GM18507 (cell line): Measurements from ENCODE around the gene EPHB2.

ENCODE experiments used
- DNase-seq: peaks from one replicate; pipeline ENCODE4 v3.0.0; 2011; ENCODE audit warnings: low read depth; ENCODE audit not compliant: insufficient read length; ENCODE audit errors: extremely low spot score
- FAIRE-seq: peaks from 2 replicates; lab custom pipeline; 2011; peaks lifted over from hg19 to GRCh38; lab: Jason Lieb, UNC

EPHB2 gene

GRCh38 chr1:22864886-22865285, 154.2 kb downstream of the EPHB2 start:
- FAIRE-seq (no peak), DNase-seq (no peak)

- DNase-seq = no peak
- no peak for FAIRE-seq
Measured at GRCh38 chr1:22865736-22866135, 155.1 kb downstream of the EPHB2 start.

GRCh38 chr1:22866868-22867267, 156.2 kb downstream of the EPHB2 start:
- no peak for FAIRE-seq
- DNase-seq = no peak

- FAIRE-seq (no peak), DNase-seq (no peak)
Measured at GRCh38 chr1:22868331-22868730, 157.7 kb downstream of the EPHB2 start.

- DNase-seq (no peak), FAIRE-seq (no peak)
Measured at GRCh38 chr1:22869325-22869724, 158.7 kb downstream of the EPHB2 start.

GRCh38 chr1:22870201-22870871, 159.7 kb downstream of the EPHB2 start:
- DNase-seq = no peak
- FAIRE-seq = no peak

GRCh38 chr1:22872981-22873664, 162.5 kb downstream of the EPHB2 start:
- FAIRE-seq = no peak
- DNase-seq = no peak

GRCh38 chr1:22874785-22875184, 164.1 kb downstream of the EPHB2 start:
- no peak for DNase-seq
- no peak for FAIRE-seq

- DNase-seq (no peak), FAIRE-seq (no peak)
Measured at GRCh38 chr1:22875241-22875640, 164.6 kb downstream of the EPHB2 start.

- FAIRE-seq = no peak
- DNase-seq = no peak
Measured at GRCh38 chr1:22875841-22876240, 165.2 kb downstream of the EPHB2 start.

- DNase-seq (no peak), FAIRE-seq (no peak)
Measured at GRCh38 chr1:22876359-22877111, 165.9 kb downstream of the EPHB2 start.

GRCh38 chr1:22877112-22877915, 166.7 kb downstream of the EPHB2 start:
- DNase-seq (no peak), FAIRE-seq (no peak)

GRCh38 chr1:22877980-22878379, 167.3 kb downstream of the EPHB2 start:
- DNase-seq (no peak), FAIRE-seq (no peak)

GRCh38 chr1:22878626-22879025, 168.0 kb downstream of the EPHB2 start:
- no peak for DNase-seq
- FAIRE-seq = no peak

- DNase-seq (no peak), FAIRE-seq (no peak)
Measured at GRCh38 chr1:22879445-22879844, 168.8 kb downstream of the EPHB2 start.

- FAIRE-seq = no peak
- DNase-seq = no peak
Measured at GRCh38 chr1:22880174-22880601, 169.5 kb downstream of the EPHB2 start.

GRCh38 chr1:22883406-22883805, 172.8 kb downstream of the EPHB2 start:
- DNase-seq (no peak), FAIRE-seq (no peak)

GRCh38 chr1:22884806-22885530, 174.3 kb downstream of the EPHB2 start:
- FAIRE-seq (peak; percentile 58), DNase-seq (peak; percentile 39)

- FAIRE-seq (no peak), DNase-seq (no peak)
Measured at GRCh38 chr1:22886211-22886610, 175.6 kb downstream of the EPHB2 start.
